ENCODE data around the gene RORC.

RORC gene

GRCh38 chr1:151847867-151848596, 16.4 kb upstream of the RORC start:
- DNase-seq = no peak

GRCh38 chr1:151846686-151847237, 15.2 kb upstream of the RORC start:
- DNase-seq = no peak

- no peak for DNase-seq
These were observed 14.5 kb upstream of the RORC start for GRCh38 chr1:151846062-151846568.

GRCh38 chr1:151843398-151843797, 11.8 kb upstream of the RORC start:
- DNase-seq = no peak

- DNase-seq = no peak
These were observed 9.5 kb upstream of the RORC start for GRCh38 chr1:151841141-151841540.

- DNase-seq = no peak
These were observed 8.8 kb upstream of the RORC start for GRCh38 chr1:151840421-151840820.

- peak; percentile 74 to 81 for DNase-seq
These were observed 8.1 kb upstream of the RORC start, which contains the start of gene C2CD4D for GRCh38 chr1:151839457-151840403. Gene C2CD4D (minus strand): TSS chr1:151839820. CDS start chr1:151838989, 831 bp downstream.

GRCh38 chr1:151839082-151839412, 7.4 kb upstream of the RORC start:
- no peak for DNase-seq

- peak; percentile 36 to 44 for DNase-seq
These were observed 6.8 kb upstream of the RORC start for GRCh38 chr1:151838222-151839081.

- DNase-seq = no peak
These were observed 6.3 kb upstream of the RORC start for GRCh38 chr1:151837884-151838221.

- peak in 1 of 2 donors; percentile 44 for DNase-seq
These were observed 5.6 kb upstream of the RORC start for GRCh38 chr1:151837197-151837596.

GRCh38 chr1:151835596-151835995, 4.0 kb upstream of the RORC start:
- no peak for DNase-seq

GRCh38 chr1:151834239-151834638, 2.6 kb upstream of the RORC start:
- no peak for DNase-seq

GRCh38 chr1:151833172-151833900, 1.7 kb upstream of the RORC start:
- no peak for DNase-seq

GRCh38 chr1:151832318-151832980, 847 bp upstream of the RORC start:
- DNase-seq = no peak

GRCh38 chr1:151831256-151831591, 378 bp downstream of the RORC start:
- DNase-seq = no peak

GRCh38 chr1:151830055-151830454, 1.5 kb downstream of the RORC start:
- DNase-seq = no peak

- DNase-seq = no peak
These were observed 2.1 kb downstream of the RORC start for GRCh38 chr1:151829352-151830046.

GRCh38 chr1:151828921-151829320, 2.7 kb downstream of the RORC start:
- no peak for DNase-seq

GRCh38 chr1:151827853-151828252, 3.7 kb downstream of the RORC start:
- peak in 1 of 2 donors; percentile 34 for DNase-seq
